AG08395 (cell line): ENCODE data around the gene SAMD8.

Experiments
- DNase-seq: peaks from one replicate; pipeline ENCODE4 v3.0.0; 2012; ENCODE audit warnings: mixed read lengths, low spot score

Gene SAMD8

DNA sequence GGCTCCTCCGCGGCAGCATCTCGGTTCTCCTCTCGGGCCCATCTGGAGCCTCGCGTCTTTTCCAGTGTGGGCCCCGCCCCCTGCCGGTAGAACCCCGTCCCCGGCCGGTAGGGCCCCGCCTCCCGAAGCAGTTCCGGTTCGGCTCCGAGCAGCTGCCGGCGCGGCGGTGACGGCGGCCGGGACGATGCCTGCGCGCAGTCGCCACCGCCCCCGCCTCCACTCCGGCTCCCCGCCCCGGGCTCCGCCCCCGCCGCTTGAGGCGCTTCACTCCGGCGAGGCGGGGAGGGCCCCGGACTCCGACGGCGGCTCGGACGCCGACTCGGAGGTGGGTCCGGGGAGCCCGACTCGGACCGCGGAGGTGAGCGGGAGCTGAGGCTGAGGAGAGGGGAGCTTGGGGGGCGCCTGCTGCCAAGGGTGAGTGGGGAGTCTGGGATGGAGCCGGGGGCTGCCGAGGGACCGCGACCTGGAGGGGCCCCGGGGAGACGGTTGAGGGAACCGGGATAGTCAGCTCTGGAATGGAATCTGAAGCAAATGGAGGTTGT, at the start of gene SAMD8:
TSS of gene SAMD8 (plus strand) at position 292 of the 542 bp plus-strand sequence. CDS start 38,873 bp downstream, outside the sequence.
- peak; percentile 100 for DNase-seq

DNA sequence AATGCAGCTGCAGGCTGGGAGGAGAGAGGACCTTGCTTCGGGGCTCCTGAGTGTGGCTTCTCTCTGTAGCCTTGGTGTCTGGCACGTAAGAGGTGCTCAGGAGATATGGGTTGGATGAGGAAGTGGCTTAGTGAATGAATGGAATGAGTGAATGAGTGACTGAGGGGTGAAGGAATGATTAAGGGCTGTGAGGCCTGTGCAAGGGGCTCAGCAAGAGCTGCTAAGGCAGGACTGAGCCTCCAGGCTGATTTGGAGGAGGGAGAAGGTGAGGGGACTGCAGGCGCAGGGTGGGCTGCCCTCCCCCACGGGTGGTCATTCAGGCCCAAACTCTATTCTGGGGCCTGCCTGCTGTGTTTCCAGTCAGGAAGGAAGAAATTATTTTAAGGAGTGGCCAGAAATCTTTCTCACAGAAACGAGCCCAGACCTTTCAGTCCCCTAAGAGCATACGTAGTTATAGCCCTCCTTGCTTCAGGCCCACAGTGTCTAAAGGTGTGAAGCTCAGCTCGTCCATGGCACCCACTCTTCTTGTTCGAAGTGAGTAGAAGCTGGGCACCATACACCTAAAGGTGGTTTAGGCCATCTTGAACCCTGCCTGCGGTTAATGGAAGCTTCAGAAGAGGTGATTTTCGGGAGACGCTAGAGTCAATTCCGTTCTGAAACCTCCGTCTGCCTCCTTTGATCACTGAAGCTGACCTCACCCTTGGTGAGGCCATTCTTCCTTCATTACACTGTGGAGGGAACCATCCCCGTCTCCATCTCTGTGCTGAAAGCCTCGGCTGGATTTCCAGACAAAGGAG, 49.5 kb upstream of the SAMD8 start:
- no peak for DNase-seq

DNA sequence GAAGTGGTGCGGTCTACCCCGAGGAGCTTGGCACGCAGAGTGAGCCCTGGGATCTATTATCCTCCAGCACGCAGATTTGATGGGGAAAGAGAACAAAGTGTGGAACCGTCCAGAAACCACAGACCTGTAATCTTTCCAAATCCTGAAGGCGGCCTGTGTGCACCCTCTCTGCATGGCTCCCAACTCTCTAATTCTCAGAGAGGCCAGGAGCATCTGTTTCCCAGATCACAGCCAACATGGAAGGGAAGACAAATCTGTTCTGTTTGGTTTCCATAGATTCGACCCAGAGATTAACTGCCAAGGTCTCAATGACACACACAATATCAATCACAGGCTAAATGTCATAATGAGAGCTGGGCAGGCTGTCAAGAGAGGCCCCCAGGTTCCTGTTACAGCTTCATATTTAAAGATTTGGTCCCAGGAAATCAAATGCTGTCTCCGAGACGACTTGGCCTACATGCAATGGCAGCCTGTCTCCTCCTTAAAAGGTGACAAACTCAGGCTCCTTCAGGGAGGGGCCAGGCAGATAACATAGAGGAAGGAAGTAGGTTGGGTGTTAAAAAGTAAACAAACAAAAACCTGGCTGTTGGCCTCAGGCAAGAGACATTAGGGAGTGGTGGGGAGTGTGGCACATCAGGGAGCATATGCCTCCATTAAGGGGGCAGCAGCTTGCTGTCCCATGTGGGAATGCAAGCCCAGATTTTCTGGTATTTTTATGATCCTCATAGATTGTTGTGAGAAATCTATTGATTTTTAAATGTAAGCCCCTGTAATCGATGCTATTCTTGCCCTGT, 48.8 kb upstream of the SAMD8 start:
- DNase-seq, result peak; percentile 91

DNA sequence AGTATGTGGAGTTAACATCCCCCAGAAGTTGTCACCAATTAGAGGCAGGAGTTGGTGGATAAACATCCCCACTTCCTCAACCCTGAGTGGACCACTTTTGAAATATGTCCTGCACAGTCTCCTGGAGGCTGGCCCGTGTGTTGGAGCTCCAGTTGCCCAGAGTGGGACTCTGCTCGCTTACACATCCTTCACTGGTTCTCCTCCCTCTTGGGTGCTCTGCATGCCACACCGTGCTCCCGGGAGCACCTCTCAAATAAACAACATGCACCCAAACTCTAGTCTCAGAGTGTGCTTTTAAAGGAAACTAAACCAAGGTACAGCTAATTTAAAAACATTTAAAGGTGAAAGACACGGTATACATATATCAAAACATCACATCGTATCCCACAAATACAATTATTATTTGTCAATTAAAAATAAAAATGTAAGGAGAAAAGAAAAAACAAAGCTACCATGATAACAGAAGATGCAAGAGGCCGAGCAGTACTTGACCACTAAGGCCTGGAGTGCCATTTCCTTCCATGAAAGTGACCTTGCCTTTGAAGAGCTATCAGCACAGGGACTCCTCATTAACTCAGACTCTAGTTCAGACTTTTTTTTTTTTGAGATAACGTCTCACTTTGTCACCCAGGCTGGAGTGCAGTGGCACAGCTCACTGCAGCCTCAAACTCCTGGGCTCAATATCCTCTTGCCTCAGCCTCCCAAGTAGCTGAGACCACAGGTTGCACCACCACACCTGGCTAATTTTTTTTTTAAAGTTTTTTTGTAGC, 47.8 kb upstream of the SAMD8 start:
- no peak for DNase-seq

DNA sequence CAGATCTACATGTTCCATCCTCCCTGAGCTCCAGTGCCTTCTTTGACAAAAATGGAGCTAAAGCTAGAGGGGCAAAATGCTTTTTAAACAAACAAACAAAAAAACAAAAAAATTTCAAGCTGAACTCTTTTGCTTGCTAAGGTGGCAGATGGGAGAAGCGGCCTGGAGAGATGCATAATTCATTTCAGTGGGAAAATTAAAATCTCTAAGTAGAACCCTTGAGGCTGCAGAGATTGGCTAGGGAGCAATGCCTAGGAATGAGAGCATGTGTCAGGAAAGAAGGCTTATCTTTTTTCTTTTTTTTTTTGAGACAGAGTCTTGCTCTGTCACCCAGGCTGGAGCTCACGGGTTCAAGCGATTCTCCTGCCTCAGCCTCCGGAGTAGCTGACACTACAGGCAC, 46.4 kb upstream of the SAMD8 start:
- DNase-seq, result no peak

DNA sequence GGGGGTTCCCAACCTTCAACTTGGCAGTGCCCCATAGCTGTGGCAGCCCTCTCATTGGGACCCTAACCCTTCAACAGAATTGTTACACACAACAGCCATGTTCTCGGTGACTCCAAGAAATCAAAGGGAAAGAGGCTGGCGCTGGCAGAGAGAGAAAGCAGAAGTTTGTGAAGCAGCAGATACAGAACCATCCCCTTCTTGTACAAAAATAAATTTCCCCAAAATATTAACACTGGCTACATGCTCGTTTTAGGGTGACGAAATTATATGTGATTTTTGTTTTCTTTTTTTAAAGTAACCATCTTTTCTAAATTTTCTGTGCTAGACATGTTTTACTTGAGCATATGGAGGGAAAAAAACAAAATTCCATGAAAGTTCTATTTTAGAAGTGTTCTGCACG, 45.2 kb upstream of the SAMD8 start:
- DNase-seq, result no peak

DNA sequence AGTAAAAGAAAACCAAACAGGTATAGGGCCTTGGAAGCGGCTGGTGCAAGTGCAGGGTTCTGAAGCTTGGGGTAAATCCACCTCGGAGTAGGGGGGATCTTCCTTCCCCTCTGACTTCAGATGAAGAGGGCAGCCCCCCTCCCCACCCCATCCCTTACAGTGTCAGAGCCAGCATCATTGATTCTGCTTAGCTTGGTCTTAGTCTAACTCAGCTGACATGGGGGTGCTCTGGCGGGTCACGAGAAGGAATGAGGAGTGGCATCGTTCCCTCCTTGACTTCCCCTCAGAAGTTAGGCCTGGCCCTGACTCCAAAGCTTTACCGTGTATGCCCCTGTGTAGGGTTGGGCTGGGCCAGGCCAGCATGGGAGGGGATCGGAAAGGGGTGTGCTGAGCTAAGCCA, 44.2 kb upstream of the SAMD8 start:
- DNase-seq, result no peak

DNA sequence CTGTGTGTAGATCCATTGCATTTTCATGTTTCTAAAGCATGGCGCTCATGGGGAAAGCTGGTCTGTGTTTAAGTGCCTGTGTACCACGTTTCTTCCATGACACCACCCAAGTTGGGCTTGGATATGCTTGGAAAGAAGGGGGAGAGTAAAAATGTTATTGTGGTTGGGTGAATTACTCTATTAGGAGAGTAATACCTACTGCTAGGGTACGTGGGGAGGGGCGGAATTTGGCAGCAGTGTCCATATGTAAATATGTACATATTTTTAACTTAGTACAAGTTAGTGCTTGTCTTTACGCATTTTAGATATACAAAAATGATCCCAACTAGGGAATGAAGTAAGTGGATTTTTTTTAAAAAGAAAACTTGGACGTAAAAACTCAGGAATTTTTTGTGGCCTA, 42.9 kb upstream of the SAMD8 start:
- DNase-seq, result no peak

DNA sequence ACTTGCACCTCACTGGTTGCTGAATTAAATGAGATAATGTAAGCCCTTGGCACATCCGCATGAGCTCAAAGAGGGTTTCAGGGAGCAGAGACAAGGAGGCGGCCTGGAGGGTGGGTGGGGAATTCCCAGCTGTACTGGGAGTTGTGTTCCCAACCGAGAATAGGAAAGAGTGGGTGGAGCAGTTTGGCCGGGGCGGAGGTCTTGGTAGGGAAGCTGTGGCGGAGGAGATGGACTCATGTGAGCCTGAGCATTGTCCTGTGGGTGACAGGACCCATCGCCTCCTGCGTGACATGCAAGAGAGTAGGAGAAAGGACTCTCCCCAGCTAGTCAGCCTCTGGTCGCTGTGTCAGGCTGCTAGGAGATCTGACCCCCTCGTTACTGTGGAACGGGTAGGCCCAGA, 41.0 kb upstream of the SAMD8 start:
- DNase-seq, result no peak

DNA sequence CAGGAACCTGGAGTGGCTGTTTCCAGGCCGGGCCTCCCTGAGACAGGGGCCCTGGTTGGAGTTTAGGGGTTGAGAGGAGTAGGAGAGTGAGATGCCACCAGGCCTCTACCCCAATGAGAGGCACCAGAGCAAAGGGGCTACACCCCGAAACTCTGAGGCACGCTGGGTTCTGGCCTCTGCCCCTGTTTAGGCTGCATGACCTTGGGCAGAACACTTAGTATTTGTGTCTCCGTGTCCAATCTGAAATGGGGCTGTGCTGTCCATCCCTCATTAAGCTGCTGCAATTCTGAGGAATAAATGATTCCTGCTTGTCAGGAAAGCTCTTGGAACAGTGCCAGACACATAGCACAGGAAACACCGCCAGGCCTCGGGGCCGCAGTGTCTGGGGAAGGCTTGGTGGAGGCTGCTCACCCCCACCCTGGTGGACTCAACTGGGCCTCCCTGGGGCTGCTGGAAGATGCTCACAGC, 40.5 kb upstream of the SAMD8 start:
- no peak for DNase-seq

DNA sequence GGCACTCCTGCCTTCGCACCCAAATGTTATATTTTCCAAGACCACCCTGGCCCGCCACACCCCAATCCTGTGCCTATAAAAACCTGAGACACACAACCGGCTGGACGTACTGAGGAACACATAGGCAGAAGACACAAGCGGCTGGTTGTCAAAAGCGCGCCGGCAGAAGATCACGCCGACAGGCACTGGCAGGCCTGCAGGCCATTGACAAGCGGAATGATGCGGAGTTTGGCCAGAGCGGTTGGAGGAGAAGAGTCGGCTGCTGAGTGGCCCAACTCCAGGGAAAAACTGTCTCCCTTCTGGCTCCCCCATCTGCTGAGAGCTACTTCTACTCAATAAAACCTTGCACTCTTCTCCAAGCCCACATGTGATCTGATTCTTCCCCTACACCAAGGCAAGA, 39.7 kb upstream of the SAMD8 start:
- DNase-seq, result no peak

DNA sequence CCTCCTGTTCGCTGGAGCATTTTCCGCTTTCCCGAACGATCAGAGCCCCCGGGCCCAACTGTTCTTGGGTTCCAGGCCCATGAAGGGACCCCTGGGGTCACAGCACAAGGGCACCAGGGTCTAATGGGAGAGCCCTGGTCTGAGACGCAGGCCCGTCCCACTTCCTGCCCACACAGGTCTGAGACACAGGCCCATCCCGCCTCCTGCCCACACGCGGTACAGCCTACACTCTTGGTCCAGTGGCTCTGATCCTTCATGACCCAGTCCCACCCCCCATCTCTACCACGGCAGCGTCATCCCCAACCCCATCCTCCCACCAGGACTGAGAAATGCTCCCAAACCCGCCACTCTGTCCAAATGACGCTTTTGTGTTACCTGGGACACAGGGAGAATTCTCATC, 38.7 kb upstream of the SAMD8 start:
- no peak for DNase-seq

DNA sequence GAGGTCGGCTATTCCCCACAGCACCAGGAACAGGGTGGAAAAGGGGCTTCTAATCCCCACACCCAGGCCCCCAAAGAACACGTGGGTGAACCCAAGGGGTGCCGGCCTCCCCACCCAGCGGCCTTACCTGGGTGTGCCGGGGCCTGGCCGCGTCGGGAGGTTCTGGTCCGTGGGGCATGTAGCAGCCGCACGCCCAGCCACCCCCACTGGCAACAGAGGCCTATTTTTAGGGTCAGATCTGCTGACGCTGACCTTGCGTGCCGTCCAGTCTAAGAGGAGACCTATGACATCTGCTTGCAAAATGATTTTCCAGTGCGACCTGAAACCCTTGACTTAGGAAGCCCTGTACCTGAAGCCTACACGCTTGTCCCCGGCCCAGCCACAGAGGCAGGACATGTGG, 38.0 kb upstream of the SAMD8 start:
- DNase-seq, result no peak

DNA sequence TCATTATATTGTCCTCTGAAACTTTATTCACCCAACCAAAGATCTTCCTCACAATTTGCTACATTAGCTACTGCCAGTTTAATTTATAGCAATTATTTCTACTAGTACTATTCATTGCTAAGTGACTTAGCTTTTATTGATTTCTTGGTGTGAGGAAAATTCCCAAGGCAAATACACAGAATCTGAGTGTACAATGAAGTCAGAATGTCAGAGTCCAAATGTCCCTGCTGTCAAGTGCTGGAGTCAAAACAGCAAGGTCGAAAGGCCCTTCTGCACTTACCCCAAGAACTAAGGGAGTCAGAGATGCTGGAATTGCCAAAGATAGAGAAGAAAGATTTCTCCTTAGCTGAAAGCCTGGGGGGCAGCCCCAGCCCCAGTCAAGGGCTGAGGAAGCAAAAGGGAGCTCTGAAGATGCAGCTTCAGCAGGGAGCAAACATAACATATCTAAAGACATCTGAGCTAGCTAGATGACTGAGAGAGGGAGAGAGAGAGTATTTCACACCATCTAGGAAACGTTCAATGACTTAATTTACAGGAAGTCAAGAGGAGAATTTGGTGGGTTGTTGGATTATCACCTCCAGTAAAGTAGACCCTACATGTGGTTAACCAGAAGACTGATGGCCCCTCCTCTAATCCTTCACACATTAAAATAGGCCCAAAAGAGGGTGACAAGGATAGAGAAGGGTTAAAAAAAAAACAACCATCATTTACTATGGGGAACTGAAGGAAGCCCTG, 36.6 kb upstream of the SAMD8 start:
- no peak for DNase-seq

DNA sequence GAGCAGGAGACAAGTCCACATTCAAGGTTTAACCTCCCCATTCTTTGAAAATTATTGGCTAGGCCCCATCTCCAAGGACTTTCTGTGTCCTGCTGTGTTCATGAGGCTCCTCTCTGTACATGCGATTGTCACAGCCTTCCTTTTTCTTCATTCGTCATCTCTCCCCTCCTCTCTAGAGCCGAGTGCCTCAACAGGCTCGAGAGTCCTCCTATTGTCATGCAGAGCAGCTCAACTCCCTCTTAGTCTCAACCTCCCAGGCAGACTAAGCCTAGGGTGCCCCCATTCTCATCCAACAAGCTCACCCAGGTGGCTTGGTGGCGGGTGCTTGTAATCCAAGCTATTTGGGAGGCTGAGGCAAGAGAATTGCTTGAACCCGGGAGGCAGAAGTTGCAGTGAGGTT, 35.1 kb upstream of the SAMD8 start:
- DNase-seq, result no peak

DNA sequence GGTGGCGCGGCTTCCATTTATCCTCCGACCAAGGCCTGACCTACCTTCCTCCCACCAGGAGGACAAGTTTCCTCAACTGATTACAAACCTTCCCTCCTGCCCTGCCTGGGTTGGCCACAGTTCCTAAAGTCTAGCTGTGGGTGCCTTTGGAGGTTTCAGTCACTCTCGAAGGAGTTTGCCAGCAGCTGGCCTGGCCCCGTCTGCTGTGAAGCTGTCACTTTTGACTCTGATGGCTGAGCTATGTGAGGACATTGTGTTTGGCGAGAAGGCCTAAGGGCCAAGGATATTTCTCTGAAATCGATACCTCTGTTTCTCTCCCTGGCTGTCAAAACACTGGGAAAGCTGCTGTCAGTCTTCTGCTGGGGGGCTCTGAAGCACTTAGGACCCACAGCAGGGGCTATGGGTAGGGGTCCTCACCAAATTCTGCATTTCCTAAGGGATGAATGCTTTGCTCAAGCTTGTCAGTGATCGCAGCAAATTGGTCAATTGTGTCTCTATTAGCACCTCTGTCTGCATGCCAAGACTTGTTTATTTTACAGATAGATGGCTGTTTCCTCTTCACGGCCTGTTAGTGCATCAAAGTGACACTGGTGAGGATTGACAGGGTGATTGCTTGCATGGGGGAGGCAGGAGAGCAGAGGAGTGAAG, 31.9 kb upstream of the SAMD8 start:
- DNase-seq, result no peak

DNA sequence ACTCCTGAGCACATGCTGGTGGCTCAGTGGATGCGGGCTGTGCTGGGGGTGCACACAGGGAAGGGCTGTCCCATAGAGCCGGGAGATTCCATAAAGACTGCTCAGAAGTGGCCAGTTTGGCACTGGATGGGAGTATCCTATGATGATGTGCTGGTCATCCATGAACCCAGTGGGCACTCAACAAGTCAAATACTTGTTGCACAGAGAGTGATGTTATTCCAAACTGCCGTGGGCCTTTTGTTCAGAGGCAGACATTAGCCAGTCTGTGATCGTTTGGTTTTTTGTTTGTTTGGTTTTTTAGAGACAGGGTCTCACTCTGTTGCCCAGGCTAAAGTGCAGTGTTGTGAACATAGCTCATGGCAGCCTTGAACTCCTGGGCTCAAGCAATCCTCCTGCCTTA, 30.9 kb upstream of the SAMD8 start:
- no peak for DNase-seq

DNA sequence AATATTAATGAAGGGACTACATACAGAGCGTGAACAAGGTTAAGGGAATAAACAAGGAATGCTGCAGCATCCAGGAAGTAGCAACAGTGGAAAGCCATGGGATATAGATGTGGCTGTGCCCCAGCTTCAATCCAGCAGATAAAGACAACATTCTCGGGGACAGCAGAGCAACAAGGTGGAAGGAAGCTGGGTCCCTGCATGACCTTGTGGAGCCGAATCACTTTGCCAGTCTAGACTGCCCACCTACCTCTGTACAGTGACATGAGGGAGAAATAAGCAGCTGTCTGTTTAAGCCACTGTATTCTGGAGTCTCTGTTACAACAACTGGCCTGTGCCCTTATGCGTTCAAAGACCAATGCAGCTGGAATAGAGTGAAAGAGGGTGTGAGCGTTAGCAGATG, 30.1 kb upstream of the SAMD8 start:
- DNase-seq, result no peak

DNA sequence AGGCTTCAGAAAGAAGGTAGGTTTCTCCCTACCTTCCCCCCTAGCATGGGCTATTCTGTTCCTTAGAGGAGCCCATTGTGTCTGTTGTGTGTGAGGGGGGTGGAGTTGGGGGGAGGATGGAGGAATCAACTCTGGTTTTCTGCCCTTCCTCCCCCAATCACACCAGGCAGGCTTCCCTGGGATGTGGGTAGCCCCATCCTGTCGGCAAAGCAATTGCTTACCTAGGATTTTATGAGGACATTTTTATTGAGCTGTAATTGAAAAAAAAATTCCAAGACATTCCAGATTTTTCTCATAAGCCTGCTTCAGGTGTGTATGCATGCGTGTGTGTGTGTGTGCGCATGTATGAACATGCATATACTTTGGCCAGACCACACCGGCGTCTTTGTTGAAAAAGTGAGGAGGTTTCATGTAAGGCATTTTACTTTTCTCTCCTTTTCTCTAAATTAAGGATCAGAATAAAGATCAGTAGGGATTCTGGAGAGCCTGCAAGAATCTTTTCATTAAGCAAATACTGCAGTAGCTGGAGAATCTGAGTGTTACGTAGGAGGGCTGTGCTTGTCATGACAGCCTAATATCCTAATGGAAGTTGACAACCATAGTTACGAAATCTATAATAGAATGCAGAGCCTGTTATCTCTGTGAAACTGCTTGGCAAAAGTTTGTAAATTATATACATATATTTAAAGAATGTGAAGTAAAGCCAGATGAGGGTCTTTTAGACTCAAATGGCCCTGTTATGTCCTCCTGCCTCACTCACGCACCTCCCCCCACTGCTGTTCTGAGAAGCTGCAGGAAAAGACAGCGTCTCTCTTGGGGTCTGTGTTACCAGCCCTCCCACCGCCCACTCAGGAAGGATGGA, 27.3 kb upstream of the SAMD8 start:
- DNase-seq, result peak; percentile 21

DNA sequence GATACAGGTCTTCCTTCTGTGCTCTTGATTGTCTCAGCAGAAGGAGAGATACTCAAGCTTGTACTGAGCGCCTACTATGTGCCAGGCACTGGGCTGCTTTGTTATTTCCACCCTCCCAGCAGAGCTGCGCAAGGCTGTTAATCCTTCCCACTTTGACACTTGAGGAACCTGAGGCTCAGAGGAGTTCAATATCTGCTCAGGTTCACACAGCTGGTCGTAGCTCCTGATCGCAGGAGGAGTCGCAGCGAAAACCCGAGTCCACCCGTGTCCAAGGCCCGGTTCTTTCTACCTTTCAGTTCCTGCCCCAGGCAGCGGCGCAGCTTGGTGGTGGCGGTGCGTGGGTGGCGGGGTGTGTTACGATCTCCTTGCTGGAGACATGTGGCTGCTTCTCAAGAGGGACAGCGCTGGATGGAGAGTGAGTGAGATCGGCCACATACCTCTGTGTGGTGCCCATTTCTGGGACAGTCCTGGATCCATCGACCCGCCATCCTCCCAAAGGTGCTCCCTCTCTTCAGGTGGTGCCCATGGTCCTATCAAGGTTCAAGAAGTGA, 26.5 kb upstream of the SAMD8 start:
- no peak for DNase-seq
